Astrocyte of the hippocampus (primary cell): ENCODE data around the gene NOTUM.
"Not testable (repeated sequence)": the region's sequence is repeated elsewhere in the genome, so short reads cannot be mapped to it uniquely, and the experiment has no call there.

Experiments used
- DNase-seq: peaks from one replicate; pipeline ENCODE4 v3.0.0; 2011; ENCODE audit warnings: low read depth, low spot score

Gene NOTUM

GRCh38 chr17:81924557-81925532 lies 36.1 kb downstream of the NOTUM start:
- no peak for DNase-seq

GRCh38 chr17:81923302-81924260 lies 37.4 kb downstream of the NOTUM start:
- peak; percentile 88 for DNase-seq

- no peak for DNase-seq
Measured at GRCh38 chr17:81922566-81923301, 38.3 kb downstream of the NOTUM start.

- no peak for DNase-seq
Measured at GRCh38 chr17:81921996-81922565, 38.9 kb downstream of the NOTUM start.

- no peak for DNase-seq
Measured at GRCh38 chr17:81921537-81921862, 39.5 kb downstream of the NOTUM start.

- no peak for DNase-seq
Measured at GRCh38 chr17:81920612-81921536, 40.1 kb downstream of the NOTUM start.

- no peak for DNase-seq
Measured at GRCh38 chr17:81918832-81919545, 42.0 kb downstream of the NOTUM start.

- DNase-seq, result not testable (repeated sequence)
Measured at GRCh38 chr17:81918333-81918669, 42.7 kb downstream of the NOTUM start.

GRCh38 chr17:81917565-81918332 lies 43.2 kb downstream of the NOTUM start, which contains the start of gene SIRT7:
SIRT7 (minus strand) TSS chr17:81918176; CDS start chr17:81918131, 45 bp downstream.
- DNase-seq, result peak; percentile 89

GRCh38 chr17:81916234-81917001 lies 44.6 kb downstream of the NOTUM start:
- peak; percentile 60 for DNase-seq

GRCh38 chr17:81915331-81915730 lies 45.7 kb downstream of the NOTUM start:
- DNase-seq, result no peak

- no peak for DNase-seq
Measured at GRCh38 chr17:81914103-81914850, 46.7 kb downstream of the NOTUM start.

GRCh38 chr17:81913394-81914102 lies 47.4 kb downstream of the NOTUM start:
- no peak for DNase-seq

- no peak for DNase-seq
Measured at GRCh38 chr17:81912441-81913309, 48.3 kb downstream of the NOTUM start.

- DNase-seq, result no peak
Measured at GRCh38 chr17:81911969-81912368, 49.0 kb downstream of the NOTUM start.
